MM.1S (cell line): ENCODE results near the gene EPHA6.

Experiments used
- CTCF ChIP-seq: fragments of 300-600 bp; sonication (generic); IDR thresholded peaks from 2 replicates; pipeline ENCODE4 v1.5.1; 2016; ENCODE audit warnings: antibody characterized with exemption, low read length, mixed read lengths
- EZH2 ChIP-seq: fragments of 300-600 bp; sonication (generic); optimal IDR thresholded peaks from 2 replicates; pipeline ENCODE3; 2017; ENCODE audit warnings: low read depth, mild to moderate bottlenecking, antibody characterized with exemption, low read length, mixed read lengths
- EZH2phosphoT487 ChIP-seq: fragments of 300-600 bp; sonication (generic); IDR thresholded peaks from 2 replicates; pipeline ENCODE4 v1.6.1; 2018; ENCODE audit warnings: antibody characterized with exemption, low read length

- TF ChIP-seq CTCF: no peak
- no peak for TF ChIP-seq EZH2phosphoT487
- TF ChIP-seq EZH2: no peak
These were observed 291.7 kb downstream of the EPHA6 start for GRCh38 chr3:97105989-97106651.
